Embryonic facial prominence (tissue), 1 donor: ENCODE results near the gene ESR1.
"Not testable (repeated sequence)": the region's sequence is repeated elsewhere in the genome, so short reads cannot be mapped to it uniquely, and the experiment has no call there.

Source experiments
- DNase-seq: peaks from one replicate; pipeline ENCODE4 v3.0.0-alpha.2; 2016; ENCODE audit errors: extremely low spot score

ESR1 gene

DNA sequence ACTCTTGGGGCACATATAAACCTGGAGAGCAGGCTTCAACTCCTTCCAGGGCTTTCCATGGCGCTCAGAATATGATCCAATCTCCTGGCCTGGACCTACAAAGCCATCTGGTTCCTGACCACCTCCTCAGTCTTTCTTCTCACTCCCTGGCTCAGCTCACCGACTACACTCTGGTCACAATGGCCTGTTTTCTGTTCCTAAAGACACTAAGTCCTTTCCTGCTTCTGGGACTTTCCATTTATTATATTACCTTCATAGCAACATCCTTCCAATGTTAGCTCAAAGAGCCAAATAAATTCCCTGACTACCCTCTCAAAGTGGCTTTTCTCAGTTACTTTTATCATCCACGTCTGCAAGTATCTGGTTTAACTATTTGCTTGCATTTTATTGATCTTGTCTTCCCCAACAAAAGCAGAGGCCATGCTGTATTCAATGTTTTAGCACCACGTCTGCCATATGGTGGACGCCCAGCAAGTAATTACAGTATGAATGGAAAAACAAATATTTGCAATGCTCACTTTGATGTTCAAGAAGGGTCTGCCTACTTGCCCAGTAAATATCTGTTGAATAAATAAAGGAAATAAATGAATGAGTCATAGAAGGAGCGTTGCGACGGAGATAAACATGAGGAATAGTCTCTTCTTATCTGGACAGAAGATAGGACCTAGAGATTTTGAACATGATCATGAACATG lies 328.4 kb downstream of the ESR1 start:
- no peak for DNase-seq

DNA sequence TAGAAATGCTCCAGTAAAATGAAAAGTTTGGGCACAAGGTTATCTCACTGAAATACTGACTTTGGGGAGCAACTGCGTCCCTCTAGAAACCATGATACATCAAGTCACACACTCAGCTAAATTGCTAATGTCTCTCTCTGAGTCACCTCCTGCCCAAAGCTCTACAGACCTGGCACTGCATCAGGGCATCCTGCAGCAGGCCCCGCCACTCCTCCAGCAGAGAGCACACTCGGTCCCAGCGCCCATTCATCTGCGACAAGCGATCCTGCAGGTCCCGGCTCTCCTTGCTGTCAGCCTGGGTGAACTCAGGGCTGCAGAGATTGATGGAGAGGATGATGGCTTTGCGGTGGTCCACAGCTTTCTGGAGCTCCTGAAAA lies 329.0 kb downstream of the ESR1 start:
- DNase-seq = no peak

DNA sequence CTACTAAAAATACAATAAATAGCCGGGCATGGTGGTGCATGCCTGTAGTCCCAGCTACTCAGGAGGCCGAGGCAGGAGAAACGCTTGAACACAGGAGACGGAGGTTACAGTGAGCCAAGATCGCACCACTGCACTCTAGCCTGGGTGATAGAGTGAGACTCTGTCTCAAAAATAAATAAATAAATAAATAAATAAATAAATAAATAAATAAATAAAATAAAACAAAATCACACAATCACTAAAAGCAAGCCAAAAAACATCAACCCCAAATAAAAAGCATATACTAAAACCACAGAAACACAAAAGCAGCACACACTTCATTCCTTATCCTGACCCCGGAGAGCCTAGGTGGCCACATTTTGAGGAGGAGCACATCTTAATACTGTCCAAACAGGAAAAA lies 330.9 kb downstream of the ESR1 start:
- not testable (repeated sequence) for DNase-seq

DNA sequence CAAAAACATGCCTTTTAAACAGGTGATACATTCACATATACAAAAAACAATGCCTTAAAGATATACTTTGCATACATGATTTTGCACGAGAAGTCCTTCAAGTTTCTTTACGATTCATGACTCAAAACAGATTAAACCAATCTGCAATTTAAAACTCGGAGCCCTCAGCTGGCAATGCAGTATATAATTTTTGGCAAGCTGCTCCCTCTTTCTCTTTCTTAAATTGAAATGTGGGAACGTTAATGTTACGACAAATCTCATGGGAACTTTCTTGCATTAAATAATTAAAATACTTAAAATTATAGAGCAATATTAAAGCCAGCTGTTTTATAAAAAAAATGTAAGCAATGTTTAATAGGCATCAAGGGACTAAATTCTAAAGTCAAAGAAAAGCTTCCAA lies 334.6 kb downstream of the ESR1 start:
- no peak for DNase-seq

DNA sequence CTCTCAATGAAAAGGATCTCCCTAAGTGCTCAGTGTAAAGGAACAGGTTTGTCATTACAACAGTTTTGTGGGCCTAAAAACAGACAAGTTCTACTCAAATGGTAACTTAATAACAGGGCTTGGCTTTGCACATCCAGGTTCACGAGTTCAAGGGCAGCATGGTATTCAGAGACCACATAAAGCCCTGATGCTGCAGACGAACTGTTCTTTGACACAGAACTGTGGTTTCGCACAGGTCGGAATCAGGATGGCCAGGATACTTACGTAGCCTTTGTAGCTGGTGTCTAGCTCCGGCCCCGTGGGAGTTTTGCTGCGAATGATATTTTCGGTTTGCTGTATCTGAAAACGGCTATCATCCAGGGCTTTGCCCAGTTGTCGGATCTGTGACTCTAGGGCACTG lies 335.9 kb downstream of the ESR1 start:
- DNase-seq = no peak

DNA sequence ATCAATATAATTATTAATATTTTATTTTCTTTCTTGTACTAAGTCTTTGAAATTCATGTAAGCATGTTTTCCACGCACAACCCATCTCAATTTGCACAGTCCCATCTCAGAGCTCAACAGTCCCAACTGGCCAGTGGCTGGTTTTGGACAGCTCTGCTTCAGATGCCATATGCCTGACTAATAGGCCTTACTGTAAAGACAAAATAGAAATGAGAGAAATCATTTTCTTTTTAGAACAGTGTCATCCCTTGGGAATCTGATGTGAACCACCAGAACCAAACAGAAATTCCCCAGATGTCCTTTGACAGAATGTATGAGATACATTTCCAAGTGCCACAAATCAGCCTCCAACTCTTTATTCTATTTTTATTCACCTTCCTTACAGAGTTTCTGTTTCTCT lies 338.9 kb downstream of the ESR1 start:
- DNase-seq = no peak

DNA sequence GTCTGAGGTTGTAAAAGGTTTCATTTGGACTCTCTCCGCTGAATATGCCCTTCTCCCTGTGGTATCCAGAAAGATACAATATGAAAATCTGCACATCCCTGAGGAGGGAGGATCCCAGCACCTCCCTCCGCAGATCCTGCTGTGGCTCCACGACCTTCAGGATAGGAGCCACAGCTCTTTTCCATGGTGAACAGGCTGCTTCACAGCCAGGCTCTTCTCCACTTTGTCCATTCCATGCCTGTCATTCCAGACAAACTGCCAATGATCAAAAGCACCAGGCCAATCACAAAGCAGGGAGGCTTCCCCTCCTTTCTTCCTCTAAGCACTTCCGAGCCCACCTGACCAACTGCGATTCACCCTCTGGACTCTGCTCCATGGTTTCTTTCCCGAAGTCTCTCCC lies 339.8 kb downstream of the ESR1 start:
- no peak for DNase-seq

DNA sequence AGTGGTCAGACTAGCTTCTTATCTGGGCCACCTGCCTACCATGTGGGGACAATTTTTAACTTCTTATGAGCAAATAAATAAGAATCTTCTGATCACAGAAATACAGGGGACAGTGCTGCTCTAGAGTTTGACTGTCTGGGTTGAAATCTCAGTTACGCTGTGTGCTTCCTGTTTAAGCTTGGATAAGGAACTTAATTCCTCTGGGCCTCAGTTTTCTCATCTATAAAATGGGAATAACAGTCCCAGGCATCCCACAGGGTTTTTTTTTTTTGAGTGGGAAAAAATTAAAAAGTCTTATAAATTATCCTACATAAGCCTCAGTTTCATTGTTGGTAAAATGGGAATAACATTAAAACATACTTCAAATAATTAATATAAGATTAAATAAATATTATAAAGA lies 340.9 kb downstream of the ESR1 start:
- no peak for DNase-seq

DNA sequence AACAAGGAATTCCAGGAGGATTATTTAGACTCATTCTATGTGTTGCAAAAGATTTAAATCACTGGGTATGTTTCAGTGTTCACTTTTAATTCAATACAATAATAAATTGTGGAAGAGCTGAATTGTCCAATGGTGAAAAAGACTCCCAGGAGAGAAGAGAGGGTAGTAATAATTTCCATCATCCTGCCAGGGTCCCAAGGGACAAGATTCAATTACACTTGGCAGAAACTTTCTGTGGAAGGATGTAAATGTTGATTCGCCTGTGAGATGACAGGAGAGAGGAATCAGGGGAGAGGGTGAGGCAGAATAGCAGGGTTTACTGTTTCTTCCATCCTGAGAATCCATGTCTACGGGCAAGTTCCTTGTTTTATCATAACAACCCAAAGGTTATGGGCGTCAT lies 342.7 kb downstream of the ESR1 start:
- DNase-seq = no peak

DNA sequence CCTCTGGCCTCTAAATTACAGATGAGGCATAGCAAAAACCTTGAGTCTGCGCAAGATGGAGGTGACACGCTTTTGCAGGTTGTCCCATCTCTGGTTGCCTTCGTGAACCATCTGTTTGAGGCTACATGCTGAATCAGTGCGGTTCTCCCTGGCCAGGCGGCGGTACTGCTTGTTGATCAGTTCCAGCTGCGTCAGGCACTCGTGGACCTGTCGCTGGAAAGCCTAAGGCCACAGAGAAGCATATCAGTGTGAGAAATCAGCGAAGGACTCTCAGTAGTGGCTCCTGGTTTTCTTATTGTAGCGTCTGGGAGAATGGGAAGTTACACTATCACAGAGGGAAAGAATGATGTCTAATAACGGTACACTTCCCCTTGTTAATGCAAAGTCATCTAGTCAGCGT lies 344.4 kb downstream of the ESR1 start:
- DNase-seq = no peak

DNA sequence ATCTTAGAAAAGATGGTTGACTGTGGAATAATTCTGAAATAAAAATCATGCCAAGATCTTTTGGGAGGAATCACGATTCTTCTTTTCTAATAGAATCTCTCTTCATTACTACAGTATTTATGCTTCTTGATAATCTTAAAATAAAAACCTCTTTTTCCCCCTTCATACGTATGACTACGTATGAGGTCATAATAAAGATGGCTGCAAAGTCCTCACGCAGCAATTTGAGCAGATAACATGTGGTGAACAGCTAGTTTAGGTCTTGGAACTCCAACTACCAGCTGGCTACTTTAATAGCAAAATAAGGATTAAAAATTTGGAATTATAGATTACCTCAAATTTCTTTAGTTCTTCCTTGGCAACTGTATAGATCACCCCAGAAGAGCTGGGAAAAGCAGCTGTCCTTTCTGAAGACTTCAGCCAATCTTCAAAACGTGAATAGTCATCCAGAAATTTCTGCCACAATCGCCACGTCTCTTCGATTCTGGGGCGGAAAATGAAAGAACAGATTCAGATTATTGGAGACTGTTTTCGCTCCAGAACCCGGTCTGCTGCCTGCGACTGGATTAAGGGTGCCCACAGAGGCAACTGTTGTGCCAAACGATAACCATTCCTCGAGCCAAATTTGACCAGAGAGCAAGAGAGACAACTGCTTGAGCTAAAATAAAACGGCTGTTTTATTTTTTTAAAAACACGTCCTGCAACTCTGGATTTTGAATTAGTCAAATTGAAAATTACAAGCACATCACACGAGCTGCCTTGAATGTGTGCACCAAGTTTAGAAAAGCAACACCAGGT lies 347.3 kb downstream of the ESR1 start:
- DNase-seq = no peak

DNA sequence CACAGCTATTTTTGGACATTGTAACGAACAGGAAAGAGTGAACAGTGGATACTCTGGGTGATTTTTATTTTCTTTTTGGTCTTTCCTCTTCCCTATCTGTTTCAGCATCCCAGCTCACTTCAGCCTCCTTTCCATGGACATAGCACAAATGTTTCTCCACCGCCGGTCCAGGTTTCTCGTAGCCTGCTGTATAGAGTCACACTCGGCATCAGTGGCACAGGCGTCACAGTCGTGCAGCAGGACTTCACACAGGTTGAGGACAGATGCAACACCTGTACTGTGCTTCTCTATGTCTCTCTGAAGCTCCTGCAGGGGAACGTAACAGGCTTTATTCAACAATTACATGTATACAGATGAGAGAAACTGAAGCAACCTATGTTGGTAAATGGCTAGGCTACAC lies 348.3 kb downstream of the ESR1 start:
- no peak for DNase-seq

DNA sequence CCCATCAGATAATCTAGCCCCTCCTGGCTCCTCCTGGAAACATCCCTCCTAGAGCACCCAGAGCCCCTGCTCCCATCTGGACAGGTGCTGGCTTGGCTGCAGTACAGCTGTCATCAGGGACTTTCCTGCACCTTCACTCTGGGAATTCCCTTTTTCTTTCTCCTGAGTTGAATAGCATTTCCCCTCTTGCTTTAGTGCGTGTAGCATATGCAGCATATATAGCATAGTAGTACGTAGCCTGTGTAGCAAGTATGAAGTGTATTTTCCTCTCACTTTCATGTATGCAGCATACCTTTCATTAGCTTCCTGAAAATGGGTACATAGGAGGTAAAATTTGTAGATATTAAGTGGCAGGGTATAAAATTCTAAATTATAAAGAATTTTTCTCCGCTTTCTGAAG lies 352.9 kb downstream of the ESR1 start:
- no peak for DNase-seq

DNA sequence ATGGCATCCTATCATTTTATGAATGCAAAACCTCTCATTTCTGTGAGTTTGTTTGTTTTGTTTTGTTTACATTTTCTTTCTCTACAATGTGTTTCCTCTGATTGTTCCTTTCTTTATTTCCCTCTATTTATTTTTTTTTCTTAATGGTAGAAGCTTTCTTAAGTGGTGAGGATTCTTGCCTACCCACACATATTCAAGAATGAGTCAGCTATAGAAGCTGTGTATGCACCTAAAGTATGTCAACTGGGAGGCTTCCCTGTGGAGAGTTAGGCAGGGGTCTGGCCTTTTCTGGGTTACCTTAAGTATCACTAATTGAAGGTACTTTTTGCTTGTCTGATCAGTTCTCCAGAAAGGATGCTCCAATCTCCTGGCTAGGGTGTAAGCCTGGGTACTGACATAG lies 354.0 kb downstream of the ESR1 start:
- DNase-seq = no peak

DNA sequence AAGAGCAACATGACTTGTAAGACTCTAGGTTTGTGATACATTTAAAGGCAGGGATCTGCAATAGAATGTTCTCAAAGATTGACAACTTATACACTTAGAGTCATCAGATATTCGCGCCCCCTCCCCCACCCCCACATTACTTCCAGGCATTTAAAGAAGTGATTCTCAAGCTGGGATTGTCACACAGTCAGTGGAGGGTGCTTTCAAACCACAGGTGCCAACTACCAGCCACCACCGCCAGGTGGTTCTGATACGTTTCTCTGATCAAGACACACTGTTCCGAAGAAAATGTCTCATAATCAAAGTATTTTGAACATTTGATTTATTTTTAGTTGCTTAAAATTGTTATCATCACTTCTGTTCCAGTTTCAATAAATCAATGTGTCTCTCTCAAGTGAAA lies 357.5 kb downstream of the ESR1 start:
- DNase-seq = no peak

DNA sequence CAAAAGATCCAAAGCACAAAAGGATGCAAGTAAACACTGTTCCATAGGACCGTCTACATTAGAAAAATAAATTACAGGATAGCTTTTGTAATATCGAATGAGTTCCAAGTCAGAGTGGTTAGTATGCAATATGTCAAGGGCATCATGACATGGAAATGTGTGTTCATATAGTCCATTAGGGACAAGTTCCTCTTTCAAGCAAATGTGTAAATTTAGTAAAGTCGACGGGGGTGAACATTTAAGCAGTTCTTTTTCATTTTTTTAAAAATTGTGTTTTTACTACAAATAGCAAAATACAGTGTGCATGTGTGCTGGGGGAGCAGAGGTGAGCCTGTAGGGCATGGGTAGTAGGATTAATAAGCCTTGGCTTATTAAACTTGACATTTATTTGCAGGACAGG lies 359.0 kb downstream of the ESR1 start:
- DNase-seq = no peak

DNA sequence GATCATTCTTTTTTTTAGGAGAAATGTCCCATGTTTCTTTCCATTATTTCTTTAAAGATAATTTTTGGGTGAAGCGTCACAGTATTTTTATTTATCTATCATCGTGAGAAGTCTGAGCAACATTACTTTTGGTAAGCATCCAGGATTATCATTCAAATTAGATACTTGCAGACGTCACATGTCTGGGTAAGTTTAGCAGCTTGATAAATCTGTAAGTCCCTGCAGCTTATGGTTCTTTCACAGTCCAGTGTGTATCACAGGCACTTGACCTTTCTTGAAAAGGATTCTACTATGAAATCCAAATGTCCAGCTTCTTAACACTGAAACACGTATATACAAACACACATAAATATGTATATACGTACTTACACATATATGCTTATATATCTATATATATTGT lies 359.4 kb downstream of the ESR1 start:
- DNase-seq = no peak

DNA sequence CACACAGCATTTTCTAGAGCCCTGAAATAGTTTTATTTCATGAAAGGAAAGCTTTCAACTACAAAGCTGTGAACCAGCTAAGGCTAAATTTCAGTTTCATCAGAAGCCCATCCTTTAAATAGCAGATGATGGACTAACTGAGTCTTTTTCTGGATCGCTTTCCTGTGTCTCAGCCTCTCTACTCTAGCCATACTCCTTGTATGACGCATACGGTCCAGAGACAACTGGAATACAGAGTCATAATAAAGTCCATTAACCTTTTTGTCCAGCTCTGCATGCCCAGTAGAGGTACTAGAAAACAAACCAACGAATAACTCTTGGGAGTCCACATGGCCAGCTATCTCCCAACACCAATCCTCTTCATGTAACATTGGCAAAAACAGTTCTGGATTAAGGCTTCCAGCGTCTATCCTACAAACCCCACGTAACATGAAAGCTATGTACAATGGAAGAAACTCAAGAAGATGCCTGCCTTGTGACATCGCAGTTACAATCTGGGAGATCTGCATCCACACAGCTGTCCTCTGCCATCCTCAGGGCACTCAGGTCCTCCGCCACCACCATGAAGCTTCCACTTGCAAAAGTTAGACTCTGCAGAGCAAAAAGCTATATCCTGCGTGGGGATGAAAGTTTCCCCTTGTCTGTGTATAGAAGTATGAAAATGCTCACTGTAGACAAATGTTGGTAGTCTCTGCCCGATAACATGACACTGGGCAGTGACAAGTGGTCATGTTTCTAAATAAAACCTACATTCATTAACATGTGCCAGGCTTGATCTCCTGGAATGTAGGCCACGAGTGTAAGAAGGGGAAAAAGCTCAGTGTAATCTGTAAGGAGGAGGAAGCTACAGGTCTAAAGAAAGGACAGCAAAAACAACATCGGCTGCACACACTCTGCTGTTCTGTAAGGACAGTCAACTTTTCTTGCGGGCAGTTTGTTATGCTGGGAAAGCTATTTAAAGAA lies 360.4 kb downstream of the ESR1 start:
- no peak for DNase-seq

DNA sequence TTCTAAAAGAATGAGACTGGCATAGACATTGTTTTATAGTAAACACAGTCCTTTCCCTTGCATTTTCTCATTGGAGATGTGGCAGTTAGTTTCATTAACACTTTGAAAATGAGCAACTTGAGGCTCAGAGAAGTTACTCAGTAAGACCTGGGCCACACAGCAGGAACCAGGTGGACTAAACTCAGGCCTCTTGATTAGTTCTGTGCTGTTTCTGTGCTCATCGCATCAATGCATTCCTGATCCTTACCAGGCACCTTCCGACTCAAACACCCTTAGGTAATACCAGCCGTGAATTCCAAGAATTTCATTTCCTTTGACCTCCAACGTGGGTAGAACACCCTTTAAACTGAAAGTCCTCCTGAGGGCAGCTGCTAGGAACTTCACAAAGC lies 362.8 kb downstream of the ESR1 start:
- no peak for DNase-seq

DNA sequence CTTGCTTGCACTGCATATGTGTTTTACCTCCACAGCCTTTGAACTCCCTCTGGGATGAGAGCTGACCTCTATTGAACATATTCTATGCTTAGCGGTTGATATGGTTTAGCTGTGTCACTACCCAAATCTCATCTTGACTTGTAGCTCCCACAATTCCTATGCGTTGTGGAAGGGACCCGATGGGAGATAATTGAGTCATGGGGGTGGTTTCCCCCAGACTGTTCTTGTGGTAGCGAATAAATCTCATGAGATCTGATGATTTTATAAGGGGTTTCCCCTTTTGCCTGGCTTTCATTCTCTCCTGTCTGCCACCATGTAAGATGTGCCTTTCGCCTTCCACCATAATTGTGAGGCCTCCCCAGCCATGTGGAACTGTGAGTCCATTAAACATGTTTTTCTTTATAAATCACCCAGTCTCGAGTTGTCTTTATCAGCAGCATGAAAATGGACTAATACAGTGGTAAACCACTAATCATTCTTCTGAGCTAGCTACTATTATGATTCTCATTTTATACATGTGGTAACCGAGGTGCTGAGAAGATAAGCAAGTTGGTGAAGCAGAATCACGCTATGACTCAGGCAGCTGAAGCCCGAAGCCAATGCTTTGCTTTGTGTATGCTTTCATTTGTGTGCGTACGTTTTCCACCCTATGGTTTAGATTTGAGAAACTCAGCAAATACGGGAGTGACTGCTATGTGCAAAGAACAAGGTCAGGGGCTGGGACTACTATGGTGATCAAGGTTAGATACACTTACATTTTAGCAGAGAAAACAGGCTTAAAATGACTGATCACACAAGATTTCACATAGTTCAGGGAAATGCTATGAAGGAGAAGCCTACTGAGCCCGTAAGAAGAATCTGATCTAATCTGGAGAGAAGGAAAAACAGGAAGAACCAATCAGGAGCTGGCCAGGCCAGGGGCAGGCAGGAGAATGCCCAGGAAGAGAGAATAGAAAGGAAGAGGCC lies 363.5 kb downstream of the ESR1 start:
- DNase-seq = no peak

DNA sequence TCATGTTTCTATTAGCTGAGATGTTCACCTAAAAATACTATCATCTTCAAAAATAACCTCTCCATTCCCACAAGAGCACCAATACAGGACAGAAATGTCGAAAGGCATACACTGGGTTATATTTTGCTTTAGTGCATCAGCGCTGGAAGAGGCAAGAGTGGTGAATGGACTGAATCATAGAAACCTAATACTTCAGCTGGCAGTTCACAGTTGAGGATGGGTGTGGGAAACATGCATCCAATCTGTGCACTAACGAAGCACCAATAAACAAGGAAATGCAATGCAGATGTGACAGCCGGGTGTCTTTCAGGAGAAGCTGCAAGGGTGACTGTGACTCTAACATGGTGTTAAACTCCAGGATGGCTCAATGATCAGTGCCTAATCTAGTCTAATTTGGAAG lies 365.8 kb downstream of the ESR1 start:
- DNase-seq = no peak
